Prostate gland (tissue), 2 donors: Measurements from ENCODE around the gene ALDOC.

Source experiments
- CTCF ChIP-seq, 4 experiments: fragments of 200-600 bp in 2 of 4; fragments of 450-650 bp in 2 of 4; sonication (generic) in 2 of 4; IDR thresholded peaks; 1 replicate in 3 of 4; 2 replicates in 1 of 4; pipeline ENCODE4 v1.5.1; 2016 to 2019; ENCODE audit warnings: antibody characterized with exemption in 4 of 4, mild to moderate bottlenecking in 2 of 4, moderate library complexity in 2 of 4
- POLR2AphosphoS5 ChIP-seq: sonication (generic); formaldehyde crosslinking; IDR thresholded peaks from one replicate; pipeline ENCODE4 v1.6.1; 2017; ENCODE audit warnings: antibody characterized with exemption

GRCh38 chr17:28569446-28569845 is 7.2 kb downstream of the ALDOC start:
- TF ChIP-seq CTCF (IDR thresholded peaks at IDR 0.05) (no peak), POLR2AphosphoS5 (no peak)
